Pancreas (tissue), 10 donors: ENCODE results near the gene KCNQ1OT1. TPM values are rescaled to one million over a fixed set of nuclear protein-coding genes. Genes with fewer than 3 reads are reported as not detected.

Experiments used
- ATAC-seq, 4 donors: fragments of 200-7000 bp; cut with Tn5 transposase; one replicate each; pipeline versions ENCODE4 v1.8.0 to v1.9.1; 2020; ENCODE audit warnings: mild to moderate bottlenecking in 4 of 4, moderate library complexity in 4 of 4
- DNase-seq, 6 donors: peaks; one replicate each; pipeline ENCODE4 v3.0.0-alpha.2; 2020
- FAIRE-seq: peaks from 2 replicates; lab custom pipeline; 2012; peaks lifted over from hg19 to GRCh38; lab: Jason Lieb, UNC
- H3K27ac ChIP-seq, 4 donors: fragments of 200-600 bp; sonication (generic); 1 replicate in 3 of 4; 2 replicates in 1 of 4; pipeline versions ENCODE4 v1.5.0 to v1.8.0; 2020
- H3K27me3 ChIP-seq, 4 donors: fragments of 200-600 bp; one replicate each; pipeline ENCODE4 v1.8.0; 2021
- H3K36me3 ChIP-seq, 3 donors: fragments of 200-600 bp; sonication (generic) in 1 of 3; one replicate each; pipeline versions ENCODE4 v1.5.0 to v1.8.0; 2020 to 2021
- H3K4me1 ChIP-seq, 3 donors: fragments of 200-600 bp; one replicate each; pipeline ENCODE4 v1.8.0; 2021
- H3K4me3 ChIP-seq, 4 donors: fragments of 200-600 bp; sonication (generic) in 2 of 4; one replicate each; pipeline versions ENCODE4 v1.5.0 to v1.8.0; 2020 to 2021
- H3K9me3 ChIP-seq, 4 donors: fragments of 200-600 bp; one replicate each; pipeline ENCODE4 v1.8.0; 2021
- WGBS, 2 donors: extraction: QIAGEN DNeasy Blood & Tissue Kit; methylation state at CpG; one replicate each; pipeline ENCODE4 v1.1.7; 2013; 5-methylcytosine and 5-hydroxymethylcytosine counted together
- intact Hi-C, 3 donors: fragments of 100-400 bp; cut with DNase I; formaldehyde crosslinking; loops; one replicate each; pipeline versions ENCODE4 v1.11.1 to v1.14.2; 2022
- polyA plus RNA-seq, 2 donors: library from polyadenylated mRNA; stranded (reverse); fragments of 200-250 nt; gene quantifications; one replicate each; pipeline ENCODE4 v1.2.3, GENCODE V29; 2013
- total RNA-seq, 6 donors: library from RNA; stranded (reverse); fragmentation: NEBNext Ultra II Directional in 4 of 6; extraction: Animal tissue kit (Norgen Biotek cat#: 25700) in 4 of 6; gene quantifications; one replicate each; pipeline versions ENCODE4 v1.2.1 to v1.2.4, GENCODE V29; 2021 to 2023
- TF ChIP-seq, protein P1 (sequence below), 4 donors: fragments of 200-600 bp; sonication (generic) in 3 of 4; IDR thresholded peaks; one replicate each; pipeline versions ENCODE4 v1.5.0 to v1.8.0; 2021; ENCODE audit warnings: antibody characterized with exemption in 4 of 4
- donor health status: healthy with polysubstance abuse.
- donor health status: DM: no; HTN: no; CAD: no; lungs with moderate emphysema.
- donor health status: DM: no; HTN: no; CAD: no.
- donor health status: control.
- donor health status: control.
- donor health status: Bipolar disorder and iron deficiency.
- donor health status: DM: yes; HTN: yes; CAD: no.
- donor health status: DM: no; HTN: no; CAD: no.
- donor health status: DM: no; HTN: no; CAD: no.
- donor health status: DM: yes; HTN: yes; CAD: no.

The KCNQ1OT1 gene
- total and polyA plus RNA-seq, 8 donors: 0.31 to 1.9 (median 1.4) TPM

DNA sequence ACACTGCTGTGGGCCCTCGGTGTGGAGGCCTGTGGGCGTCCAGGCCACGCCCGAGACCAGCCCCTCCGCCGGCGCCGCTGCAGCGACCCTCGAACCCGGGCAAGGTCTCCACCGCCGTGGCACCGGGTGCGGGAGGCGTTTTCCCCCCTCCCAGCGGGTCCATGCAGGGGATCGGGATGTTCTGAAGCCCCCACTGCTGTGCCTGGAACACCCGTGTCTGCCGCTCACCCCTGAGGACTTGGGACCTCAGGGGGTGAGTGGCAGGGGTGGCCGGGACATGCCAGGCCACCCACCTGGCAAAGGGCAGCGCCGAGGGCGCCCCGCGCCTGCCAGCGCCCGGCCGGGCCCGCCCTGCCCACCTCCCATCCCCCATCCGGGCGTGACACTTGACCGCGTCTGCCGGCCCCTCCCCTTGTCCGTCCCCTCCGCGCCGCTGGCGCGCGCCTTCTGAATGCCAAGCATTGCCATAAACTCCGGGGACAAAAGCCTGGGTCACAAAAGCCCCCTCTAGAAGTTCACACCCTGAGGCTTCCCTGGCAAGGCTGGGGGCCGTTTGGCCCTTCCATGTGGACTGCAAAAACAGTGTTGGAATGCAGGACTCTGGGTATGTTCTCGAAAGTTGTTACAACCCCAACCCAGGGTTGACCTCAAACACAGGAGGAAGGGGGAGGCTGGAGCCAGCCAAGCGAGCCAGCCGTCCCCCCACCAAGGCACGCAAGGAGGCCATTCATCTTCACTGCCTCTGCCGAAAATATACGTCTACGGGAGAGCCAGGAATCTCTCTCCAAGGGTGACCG is 819 bp upstream of the KCNQ1OT1 start:
- intact Hi-C loops: no loop called here
- Histone ChIP-seq H3K9me3 (no peaks in the 10 kb centered on the region), H3K4me3 (peak overlapping the region; percentile 27 to 52 (median 38)), H3K27ac (peak overlapping the region; percentile 76 to 89 (median 82)), H3K36me3 (no peaks in the 10 kb centered on the region), H3K27me3 (no peaks in the 10 kb centered on the region), H3K4me1 (peaks cover 0 to 4% (median 0%) of the 10 kb centered on the region in 3 donors)
- WGBS, 2 donors: 52 to 58% methylated on average over 40 to 52 of the region's 52 CpGs
- ATAC-seq: peak; percentile 43 to 62 (median 58)
- no peak for FAIRE-seq
- TF ChIP-seq, protein P1, sequence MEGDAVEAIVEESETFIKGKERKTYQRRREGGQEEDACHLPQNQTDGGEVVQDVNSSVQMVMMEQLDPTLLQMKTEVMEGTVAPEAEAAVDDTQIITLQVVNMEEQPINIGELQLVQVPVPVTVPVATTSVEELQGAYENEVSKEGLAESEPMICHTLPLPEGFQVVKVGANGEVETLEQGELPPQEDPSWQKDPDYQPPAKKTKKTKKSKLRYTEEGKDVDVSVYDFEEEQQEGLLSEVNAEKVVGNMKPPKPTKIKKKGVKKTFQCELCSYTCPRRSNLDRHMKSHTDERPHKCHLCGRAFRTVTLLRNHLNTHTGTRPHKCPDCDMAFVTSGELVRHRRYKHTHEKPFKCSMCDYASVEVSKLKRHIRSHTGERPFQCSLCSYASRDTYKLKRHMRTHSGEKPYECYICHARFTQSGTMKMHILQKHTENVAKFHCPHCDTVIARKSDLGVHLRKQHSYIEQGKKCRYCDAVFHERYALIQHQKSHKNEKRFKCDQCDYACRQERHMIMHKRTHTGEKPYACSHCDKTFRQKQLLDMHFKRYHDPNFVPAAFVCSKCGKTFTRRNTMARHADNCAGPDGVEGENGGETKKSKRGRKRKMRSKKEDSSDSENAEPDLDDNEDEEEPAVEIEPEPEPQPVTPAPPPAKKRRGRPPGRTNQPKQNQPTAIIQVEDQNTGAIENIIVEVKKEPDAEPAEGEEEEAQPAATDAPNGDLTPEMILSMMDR (IDR thresholded peaks at IDR 0.05): no peak
- peak; percentile 52 to 87 (median 68) for DNase-seq

- Histone ChIP-seq H3K27me3 (no peaks in the 10 kb centered on the region), H3K4me1 (peaks cover 0 to 4% (median 0%) of the 10 kb centered on the region in 3 donors), H3K4me3 (peak overlapping the region; percentile 33 to 52 (median 43)), H3K36me3 (no peaks in the 10 kb centered on the region), H3K9me3 (no peaks in the 10 kb centered on the region), H3K27ac (peak overlapping the region; percentile 25 to 89 (median 68))
- intact Hi-C loops: loop anchor here in 2 of 3 donors (10.0 kb wide), 1 partner anchor 186 kb away; the partner anchor contains the start of gene CDKN1C (in 2 of the 2)
- TF ChIP-seq, protein P1 (IDR thresholded peaks at IDR 0.05): no peak
- FAIRE-seq (no peak), DNase-seq (peak in 4 of 6 donors; percentile 37 to 82 (median 62)), ATAC-seq (peak; percentile 35 to 59 (median 45))
- 55 to 58% methylated on average over 28 to 31 of the region's 31 CpGs for WGBS, 2 donors
These were observed 636 bp downstream of the KCNQ1OT1 start for GRCh38 chr11:2699185-2699530.

GRCh38 chr11:2698386-2699184 is 1.2 kb downstream of the KCNQ1OT1 start:
- H3K27me3 ChIP-seq: no peaks in the 10 kb centered on the region
- H3K36me3 ChIP-seq: no peaks in the 10 kb centered on the region
- H3K4me3 ChIP-seq: peak overlapping the region; percentile 33 to 52 (median 43)
- WGBS, 2 donors: 53 to 57% methylated on average over 20 of the region's 20 CpGs
- FAIRE-seq (no peak), ATAC-seq (no peak), DNase-seq (peak in 2 of 6 donors; percentile 1 to 39)
- H3K9me3 ChIP-seq: no peaks in the 10 kb centered on the region
- peaks cover 0 to 4% (median 0%) of the 10 kb centered on the region in 3 donors for H3K4me1 ChIP-seq
- intact Hi-C loops: loop anchor here in 2 of 3 donors (10.0 kb wide), 1 partner anchor 186 kb away; the partner anchor contains the start of gene CDKN1C (in 2 of the 2)
- no peak overlapping the region for H3K27ac ChIP-seq
- TF ChIP-seq, protein P1 (IDR thresholded peaks at IDR 0.05): no peak

GRCh38 chr11:2697866-2698265 is 1.9 kb downstream of the KCNQ1OT1 start:
- FAIRE-seq (no peak), ATAC-seq (no peak), DNase-seq (no peak)
- Histone ChIP-seq H3K9me3 (no peaks in the 10 kb centered on the region), H3K4me1 (peaks cover 0 to 4% (median 0%) of the 10 kb centered on the region in 3 donors), H3K27ac (no peak overlapping the region), H3K36me3 (no peaks in the 10 kb centered on the region), H3K4me3 (peak overlapping the region in 2 of 4 donors; percentile 43 to 52), H3K27me3 (no peaks in the 10 kb centered on the region)
- intact Hi-C loops: loop anchor here in 2 of 3 donors (10.0 kb wide), 1 partner anchor 187 kb away; the partner anchor contains the start of gene CDKN1C (in 2 of the 2)
- TF ChIP-seq, protein P1 (IDR thresholded peaks at IDR 0.05): no peak
- WGBS, 2 donors: 17 to 37% methylated on average over 1 of the region's 1 CpG
